GM23338 (cell line): ENCODE results near the gene LORICRIN. TPM values are rescaled to one million over a fixed set of nuclear protein-coding genes. Genes with fewer than 3 reads are reported as not detected.

Experiments
- ATAC-seq: fragments of 200-7000 bp; cut with Tn5 transposase; 3 replicates; pipeline ENCODE4 v1.9.1; 2020
- DNase-seq: peaks from one replicate; pipeline ENCODE4 v3.0.0-alpha.2; 2015; ENCODE audit warnings: low spot score
- H2AFZ ChIP-seq: fragments of 200-600 bp; sonication (generic); 2 replicates; pipeline ENCODE4 v1.8.0; 2016; ENCODE audit warnings: antibody characterized with exemption, mild to moderate bottlenecking, moderate library complexity
- H3F3A ChIP-seq: fragments of 200-600 bp; sonication (generic); replicated peaks from 2 replicates; pipeline ENCODE4 v1.8.0; 2017; ENCODE audit warnings: antibody characterized with exemption, mixed run types, low read depth
- H3K27ac ChIP-seq: fragments of 200-600 bp; sonication (generic); 2 replicates; pipeline ENCODE4 v1.6.1; 2016; ENCODE audit warnings: low read depth
- H3K27me3 ChIP-seq: fragments of 200-600 bp; sonication (generic); 2 replicates; pipeline ENCODE4 v1.8.0; 2016; ENCODE audit warnings: mild to moderate bottlenecking, mixed run types, moderate library complexity; ENCODE audit not compliant: insufficient read depth
- H3K36me3 ChIP-seq: fragments of 200-600 bp; sonication (generic); 2 replicates; pipeline ENCODE4 v1.8.0; 2016; ENCODE audit warnings: mild to moderate bottlenecking; ENCODE audit not compliant: insufficient read depth
- H3K4me1 ChIP-seq: fragments of 200-600 bp; sonication (generic); 2 replicates; pipeline ENCODE4 v1.8.0; 2016; ENCODE audit warnings: mild to moderate bottlenecking, moderate library complexity; ENCODE audit not compliant: insufficient read depth
- H3K4me2 ChIP-seq: fragments of 200-600 bp; sonication (generic); 2 replicates; pipeline ENCODE4 v1.7.1; 2017; ENCODE audit warnings: mixed run types
- H3K4me3 ChIP-seq: fragments of 200-600 bp; sonication (generic); 2 replicates; pipeline ENCODE4 v1.6.1; 2016; ENCODE audit warnings: mixed run types
- H3K79me2 ChIP-seq: fragments of 200-600 bp; sonication (generic); replicated peaks from 2 replicates; pipeline ENCODE4 v1.8.0; 2017; ENCODE audit warnings: mild to moderate bottlenecking; ENCODE audit not compliant: insufficient read depth
- H3K9me2 ChIP-seq: fragments of 200-600 bp; sonication (generic); 2 replicates; pipeline ENCODE4 v1.8.0; 2017; ENCODE audit not compliant: insufficient read depth
- H4K20me1 ChIP-seq: fragments of 200-600 bp; sonication (generic); replicated peaks from 2 replicates; pipeline ENCODE4 v1.8.0; 2017; ENCODE audit warnings: mild to moderate bottlenecking; ENCODE audit not compliant: insufficient read depth
- H3K27ac Mint-ChIP-seq: 2 replicates; pipeline ENCODE4 v1.8.0; 2020; ENCODE audit warnings: inconsistent platforms, mild to moderate bottlenecking, moderate library complexity, mixed read lengths
- H3K27me3 Mint-ChIP-seq: 3 replicates; pipeline ENCODE4 v1.8.0; 2022; ENCODE audit warnings: low read depth, mild to moderate bottlenecking, moderate library complexity, mixed read lengths, inconsistent platforms; ENCODE audit not compliant: insufficient read depth, poor library complexity
- H3K36me3 Mint-ChIP-seq: 3 replicates; pipeline ENCODE4 v1.8.0; 2021; ENCODE audit warnings: low read depth, mild to moderate bottlenecking, inconsistent platforms, moderate library complexity, mixed read lengths
- H3K4me1 Mint-ChIP-seq: 3 replicates; pipeline ENCODE4 v1.8.0; 2020; ENCODE audit warnings: mild to moderate bottlenecking, inconsistent platforms, mixed read lengths
- H3K4me3 Mint-ChIP-seq: 3 replicates; pipeline ENCODE4 v1.8.0; 2021; ENCODE audit warnings: moderate library complexity, mild to moderate bottlenecking, inconsistent platforms, mixed read lengths
- H3K9me3 Mint-ChIP-seq: 3 replicates; pipeline ENCODE4 v1.8.0; 2020; ENCODE audit warnings: moderate library complexity, mild to moderate bottlenecking, inconsistent platforms, mixed read lengths
- CTCF ChIP-seq, 2 experiments: fragments of 200-600 bp in 1 of 2; sonication (generic) in 1 of 2; conservative IDR thresholded peaks; 2 replicates each; pipeline versions ENCODE4 v1.5.1 to v1.6.1; 2016 to 2017; ENCODE audit warnings: antibody characterized with exemption in 2 of 2, low read depth in 2 of 2, mild to moderate bottlenecking in 2 of 2, moderate library complexity in 1 of 2
- ETS1 ChIP-seq: IDR thresholded peaks from 2 replicates; pipeline ENCODE4 v1.6.1; 2016; ENCODE audit warnings: antibody characterized with exemption
- EZH2 ChIP-seq: fragments of 200-600 bp; sonication (generic); IDR thresholded peaks from one replicate; pipeline ENCODE4 v1.8.0; 2017; ENCODE audit warnings: antibody characterized with exemption, mild to moderate bottlenecking, low read depth; ENCODE audit not compliant: unreplicated experiment
- EZH2phosphoT487 ChIP-seq: fragments of 200-600 bp; sonication (generic); IDR thresholded peaks from one replicate; pipeline ENCODE4 v1.8.1; 2018; ENCODE audit warnings: antibody characterized with exemption; ENCODE audit not compliant: unreplicated experiment
- JUNB ChIP-seq: IDR thresholded peaks from one replicate; pipeline ENCODE4 v1.6.1; 2016; ENCODE audit warnings: antibody characterized with exemption; ENCODE audit not compliant: unreplicated experiment
- NANOG ChIP-seq: IDR thresholded peaks from 2 replicates; pipeline ENCODE4 v1.6.1; 2016; ENCODE audit warnings: antibody characterized with exemption, borderline replicate concordance
- POLR2AphosphoS5 ChIP-seq: IDR thresholded peaks from 2 replicates; pipeline ENCODE4 v1.6.1; 2016; ENCODE audit warnings: antibody characterized with exemption, low read depth
- ZNF114 ChIP-seq: fragments of 250-450 bp; sonication (Bioruptor Pico); IDR thresholded peaks from 2 replicates; pipeline ENCODE4 v1.5.0; 2020; ENCODE audit warnings: mild to moderate bottlenecking, moderate library complexity
- ZNF331 ChIP-seq: fragments of 250-450 bp; sonication (Bioruptor Pico); IDR thresholded peaks from 2 replicates; pipeline ENCODE4 v1.5.0; 2020; ENCODE audit warnings: low read depth, mild to moderate bottlenecking, moderate library complexity
- polyA plus RNA-seq: library from polyadenylated mRNA; unstranded; fragments of >200 nt; fragmentation: Nextera tagmentation; extraction: Ambion mirVana; gene quantifications from 2 replicates; pipeline ENCODE4 v1.2.1, GENCODE V29; 2016
- total RNA-seq: library from RNA; depleted of rRNA; stranded (reverse); fragments of >200 nt; shearing (Covaris generic); gene quantifications from 2 replicates; pipeline ENCODE4 v1.2.3, GENCODE V29; 2014
- TF ChIP-seq, protein P1 (sequence below): IDR thresholded peaks from one replicate; pipeline ENCODE4 v1.6.1; 2018; ENCODE audit warnings: antibody characterized with exemption; ENCODE audit not compliant: unreplicated experiment
- TF ChIP-seq, protein P2 (sequence below): fragments of 250-450 bp; sonication (Bioruptor Pico); IDR thresholded peaks from 2 replicates; pipeline ENCODE4 v1.5.0; 2020; ENCODE audit warnings: mild to moderate bottlenecking, moderate library complexity

Gene LORICRIN
- total and polyA plus RNA-seq, 2 experiments from 2014 or later = 0.23 TPM; not detected in 1

GRCh38 chr1:153231363-153231762 lies 28.1 kb upstream of the LORICRIN start (continued):
- TF ChIP-seq ZNF114 (no peak), ETS1 (no peak), EZH2phosphoT487 (no peak), EZH2 (no peak), ZNF331 (CRISPR knock-in tag) (no peak), CTCF (conservative IDR thresholded peaks at IDR 0.05; ENCODE audit: low read depth in 2 of 2) (no peak), NANOG (no peak)

DNA sequence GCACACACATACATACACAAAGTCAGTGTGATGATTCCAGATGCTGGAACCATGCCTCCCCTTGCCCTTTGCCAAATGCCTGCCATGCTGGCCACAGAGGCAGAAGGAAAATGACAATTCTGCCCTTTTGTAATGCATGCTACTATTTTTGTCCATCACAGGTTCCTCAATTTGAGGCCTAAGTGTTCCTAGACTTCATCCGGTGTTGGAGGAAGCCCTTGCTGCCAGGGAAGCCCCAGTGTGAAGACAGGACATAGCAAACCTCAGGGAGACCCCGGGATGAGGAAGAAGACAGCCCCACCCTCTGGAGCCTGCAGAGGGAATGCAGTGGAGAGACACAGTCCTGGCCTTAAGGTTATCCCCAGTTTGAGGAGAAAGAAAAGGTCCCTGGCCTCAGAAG lies 27.7 kb upstream of the LORICRIN start:
- Histone ChIP-seq H4K20me1 (no peaks in the 10 kb centered on the region), H3K27ac (no peak overlapping the region), H3F3A (no peaks in the 10 kb centered on the region), H3K4me1 (no peaks in the 10 kb centered on the region), H2AFZ (no peak overlapping the region), H3K4me3 (no peak overlapping the region), H3K4me2 (no peak overlapping the region), H3K9me2 (no peaks in the 10 kb centered on the region), H3K27me3 (no peaks in the 10 kb centered on the region), H3K79me2 (no peaks in the 10 kb centered on the region), H3K36me3 (no peaks in the 10 kb centered on the region)
- H3K36me3 Mint-ChIP-seq = no peaks in the 10 kb centered on the region
- no peak for ATAC-seq
- no peaks in the 10 kb centered on the region for H3K4me1 Mint-ChIP-seq
- H3K9me3 Mint-ChIP-seq = no peaks in the 10 kb centered on the region; the same call in 1 of the 3 replicates
- no peak for DNase-seq
- H3K27ac Mint-ChIP-seq = no peak overlapping the region
- no peak overlapping the region for H3K4me3 Mint-ChIP-seq
- peaks cover 2% of the 10 kb centered on the region for H3K27me3 Mint-ChIP-seq
- no peak for TF ChIP-seq EZH2
- TF ChIP-seq POLR2AphosphoS5 = no peak
- TF ChIP-seq EZH2phosphoT487 = no peak
- TF ChIP-seq, protein P1, sequence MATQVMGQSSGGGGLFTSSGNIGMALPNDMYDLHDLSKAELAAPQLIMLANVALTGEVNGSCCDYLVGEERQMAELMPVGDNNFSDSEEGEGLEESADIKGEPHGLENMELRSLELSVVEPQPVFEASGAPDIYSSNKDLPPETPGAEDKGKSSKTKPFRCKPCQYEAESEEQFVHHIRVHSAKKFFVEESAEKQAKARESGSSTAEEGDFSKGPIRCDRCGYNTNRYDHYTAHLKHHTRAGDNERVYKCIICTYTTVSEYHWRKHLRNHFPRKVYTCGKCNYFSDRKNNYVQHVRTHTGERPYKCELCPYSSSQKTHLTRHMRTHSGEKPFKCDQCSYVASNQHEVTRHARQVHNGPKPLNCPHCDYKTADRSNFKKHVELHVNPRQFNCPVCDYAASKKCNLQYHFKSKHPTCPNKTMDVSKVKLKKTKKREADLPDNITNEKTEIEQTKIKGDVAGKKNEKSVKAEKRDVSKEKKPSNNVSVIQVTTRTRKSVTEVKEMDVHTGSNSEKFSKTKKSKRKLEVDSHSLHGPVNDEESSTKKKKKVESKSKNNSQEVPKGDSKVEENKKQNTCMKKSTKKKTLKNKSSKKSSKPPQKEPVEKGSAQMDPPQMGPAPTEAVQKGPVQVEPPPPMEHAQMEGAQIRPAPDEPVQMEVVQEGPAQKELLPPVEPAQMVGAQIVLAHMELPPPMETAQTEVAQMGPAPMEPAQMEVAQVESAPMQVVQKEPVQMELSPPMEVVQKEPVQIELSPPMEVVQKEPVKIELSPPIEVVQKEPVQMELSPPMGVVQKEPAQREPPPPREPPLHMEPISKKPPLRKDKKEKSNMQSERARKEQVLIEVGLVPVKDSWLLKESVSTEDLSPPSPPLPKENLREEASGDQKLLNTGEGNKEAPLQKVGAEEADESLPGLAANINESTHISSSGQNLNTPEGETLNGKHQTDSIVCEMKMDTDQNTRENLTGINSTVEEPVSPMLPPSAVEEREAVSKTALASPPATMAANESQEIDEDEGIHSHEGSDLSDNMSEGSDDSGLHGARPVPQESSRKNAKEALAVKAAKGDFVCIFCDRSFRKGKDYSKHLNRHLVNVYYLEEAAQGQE = no peak
- no peak for TF ChIP-seq JUNB
- no peak for TF ChIP-seq ZNF114
- TF ChIP-seq, protein P2, sequence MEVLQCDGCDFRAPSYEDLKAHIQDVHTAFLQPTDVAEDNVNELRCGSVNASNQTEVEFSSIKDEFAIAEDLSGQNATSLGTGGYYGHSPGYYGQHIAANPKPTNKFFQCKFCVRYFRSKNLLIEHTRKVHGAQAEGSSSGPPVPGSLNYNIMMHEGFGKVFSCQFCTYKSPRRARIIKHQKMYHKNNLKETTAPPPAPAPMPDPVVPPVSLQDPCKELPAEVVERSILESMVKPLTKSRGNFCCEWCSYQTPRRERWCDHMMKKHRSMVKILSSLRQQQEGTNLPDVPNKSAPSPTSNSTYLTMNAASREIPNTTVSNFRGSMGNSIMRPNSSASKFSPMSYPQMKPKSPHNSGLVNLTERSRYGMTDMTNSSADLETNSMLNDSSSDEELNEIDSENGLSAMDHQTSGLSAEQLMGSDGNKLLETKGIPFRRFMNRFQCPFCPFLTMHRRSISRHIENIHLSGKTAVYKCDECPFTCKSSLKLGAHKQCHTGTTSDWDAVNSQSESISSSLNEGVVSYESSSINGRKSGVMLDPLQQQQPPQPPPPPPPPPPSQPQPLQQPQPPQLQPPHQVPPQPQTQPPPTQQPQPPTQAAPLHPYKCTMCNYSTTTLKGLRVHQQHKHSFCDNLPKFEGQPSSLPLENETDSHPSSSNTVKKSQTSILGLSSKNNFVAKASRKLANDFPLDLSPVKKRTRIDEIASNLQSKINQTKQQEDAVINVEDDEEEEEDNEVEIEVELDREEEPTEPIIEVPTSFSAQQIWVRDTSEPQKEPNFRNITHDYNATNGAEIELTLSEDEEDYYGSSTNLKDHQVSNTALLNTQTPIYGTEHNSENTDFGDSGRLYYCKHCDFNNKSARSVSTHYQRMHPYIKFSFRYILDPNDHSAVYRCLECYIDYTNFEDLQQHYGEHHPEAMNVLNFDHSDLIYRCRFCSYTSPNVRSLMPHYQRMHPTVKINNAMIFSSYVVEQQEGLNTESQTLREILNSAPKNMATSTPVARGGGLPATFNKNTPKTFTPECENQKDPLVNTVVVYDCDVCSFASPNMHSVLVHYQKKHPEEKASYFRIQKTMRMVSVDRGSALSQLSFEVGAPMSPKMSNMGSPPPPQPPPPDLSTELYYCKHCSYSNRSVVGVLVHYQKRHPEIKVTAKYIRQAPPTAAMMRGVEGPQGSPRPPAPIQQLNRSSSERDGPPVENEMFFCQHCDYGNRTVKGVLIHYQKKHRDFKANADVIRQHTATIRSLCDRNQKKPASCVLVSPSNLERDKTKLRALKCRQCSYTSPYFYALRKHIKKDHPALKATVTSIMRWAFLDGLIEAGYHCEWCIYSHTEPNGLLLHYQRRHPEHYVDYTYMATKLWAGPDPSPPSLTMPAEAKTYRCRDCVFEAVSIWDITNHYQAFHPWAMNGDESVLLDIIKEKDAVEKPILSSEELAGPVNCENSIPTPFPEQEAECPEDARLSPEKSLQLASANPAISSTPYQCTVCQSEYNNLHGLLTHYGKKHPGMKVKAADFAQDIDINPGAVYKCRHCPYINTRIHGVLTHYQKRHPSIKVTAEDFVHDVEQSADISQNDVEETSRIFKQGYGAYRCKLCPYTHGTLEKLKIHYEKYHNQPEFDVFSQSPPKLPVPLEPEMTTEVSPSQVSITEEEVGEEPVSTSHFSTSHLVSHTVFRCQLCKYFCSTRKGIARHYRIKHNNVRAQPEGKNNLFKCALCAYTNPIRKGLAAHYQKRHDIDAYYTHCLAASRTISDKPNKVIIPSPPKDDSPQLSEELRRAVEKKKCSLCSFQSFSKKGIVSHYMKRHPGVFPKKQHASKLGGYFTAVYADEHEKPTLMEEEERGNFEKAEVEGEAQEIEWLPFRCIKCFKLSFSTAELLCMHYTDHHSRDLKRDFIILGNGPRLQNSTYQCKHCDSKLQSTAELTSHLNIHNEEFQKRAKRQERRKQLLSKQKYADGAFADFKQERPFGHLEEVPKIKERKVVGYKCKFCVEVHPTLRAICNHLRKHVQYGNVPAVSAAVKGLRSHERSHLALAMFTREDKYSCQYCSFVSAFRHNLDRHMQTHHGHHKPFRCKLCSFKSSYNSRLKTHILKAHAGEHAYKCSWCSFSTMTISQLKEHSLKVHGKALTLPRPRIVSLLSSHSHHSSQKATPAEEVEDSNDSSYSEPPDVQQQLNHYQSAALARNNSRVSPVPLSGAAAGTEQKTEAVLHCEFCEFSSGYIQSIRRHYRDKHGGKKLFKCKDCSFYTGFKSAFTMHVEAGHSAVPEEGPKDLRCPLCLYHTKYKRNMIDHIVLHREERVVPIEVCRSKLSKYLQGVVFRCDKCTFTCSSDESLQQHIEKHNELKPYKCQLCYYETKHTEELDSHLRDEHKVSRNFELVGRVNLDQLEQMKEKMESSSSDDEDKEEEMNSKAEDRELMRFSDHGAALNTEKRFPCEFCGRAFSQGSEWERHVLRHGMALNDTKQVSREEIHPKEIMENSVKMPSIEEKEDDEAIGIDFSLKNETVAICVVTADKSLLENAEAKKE (CRISPR knock-in tag) = no peak
